GM13977 (cell line): ENCODE data around the gene INPP5K.

Source experiments
- DNase-seq: peaks from one replicate; pipeline ENCODE4 v3.0.0; 2012; ENCODE audit warnings: low spot score
- CTCF ChIP-seq: IDR thresholded peaks from 2 replicates; pipeline ENCODE4 v1.5.1; 2012; ENCODE audit warnings: mild to moderate bottlenecking, control low read depth; ENCODE audit not compliant: insufficient read depth; ENCODE audit errors: extremely low read depth, missing control alignments
- in situ Hi-C: fragments of 300-500 bp; cut with MboI; formaldehyde crosslinking; loops from one replicate; pipeline ENCODE4 v1.12.0; 2022; ENCODE audit warnings: low sequenced_read_pairs, low pct_unique_long_range_greater_than_20kb, mixed read lengths, inconsistent platforms; ENCODE audit not compliant: unreplicated experiment

The INPP5K gene

GRCh38 chr17:1496869-1497268 is 19.5 kb downstream of the INPP5K start:
- TF ChIP-seq CTCF, result no peak
- DNase-seq, result no peak

GRCh38 chr17:1495265-1495989 is 21.0 kb downstream of the INPP5K start:
- in situ Hi-C loops, result no loop called here
- no peak for TF ChIP-seq CTCF
- no peak for DNase-seq

More at GRCh38 chr17:1496869-1497268, 19.5 kb downstream of the INPP5K start:
- in situ Hi-C loops, result no loop called here

GRCh38 chr17:1494736-1495253 is 21.6 kb downstream of the INPP5K start:
- no peak for DNase-seq
- no peak for TF ChIP-seq CTCF
- in situ Hi-C loops, result no loop called here

- no peak for DNase-seq
- in situ Hi-C loops, result no loop called here
- no peak for TF ChIP-seq CTCF
These were observed 22.2 kb downstream of the INPP5K start for GRCh38 chr17:1494203-1494602.

- in situ Hi-C loops, result no loop called here
- no peak for DNase-seq
- no peak for TF ChIP-seq CTCF
These were observed 23.0 kb downstream of the INPP5K start for GRCh38 chr17:1493291-1493980.

GRCh38 chr17:1492249-1493206 is 23.9 kb downstream of the INPP5K start, which contains the start of gene MYO1C:
Gene MYO1C, minus strand, starts transcription at chr17:1492686. Its CDS starts 199 bp downstream, at chr17:1492487.
- no peak for DNase-seq
- no peak for TF ChIP-seq CTCF
- in situ Hi-C loops, result no loop called here
